ENCODE data around the gene LRMDA.

DNA sequence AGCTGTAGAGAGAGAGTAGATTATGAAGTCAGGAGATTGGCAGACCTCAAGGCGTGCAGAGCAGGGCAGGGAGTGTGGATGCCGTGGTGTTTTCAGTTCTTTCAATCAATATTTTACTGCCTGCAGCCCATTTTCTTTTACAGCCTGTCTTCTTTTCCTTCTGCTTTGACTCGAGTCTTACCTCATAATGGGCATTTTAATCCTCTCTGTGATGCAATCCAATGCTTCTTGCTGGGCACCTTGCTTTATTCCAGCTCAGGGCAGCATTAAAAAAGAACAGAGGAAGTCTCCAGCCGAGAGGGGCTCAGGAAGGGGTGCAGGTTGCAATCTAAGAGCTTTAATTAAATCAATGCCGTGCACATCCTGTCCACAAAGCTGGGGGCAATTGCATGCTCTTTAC is 839.0 kb downstream of the LRMDA start:
- TF ChIP-seq, protein P1, sequence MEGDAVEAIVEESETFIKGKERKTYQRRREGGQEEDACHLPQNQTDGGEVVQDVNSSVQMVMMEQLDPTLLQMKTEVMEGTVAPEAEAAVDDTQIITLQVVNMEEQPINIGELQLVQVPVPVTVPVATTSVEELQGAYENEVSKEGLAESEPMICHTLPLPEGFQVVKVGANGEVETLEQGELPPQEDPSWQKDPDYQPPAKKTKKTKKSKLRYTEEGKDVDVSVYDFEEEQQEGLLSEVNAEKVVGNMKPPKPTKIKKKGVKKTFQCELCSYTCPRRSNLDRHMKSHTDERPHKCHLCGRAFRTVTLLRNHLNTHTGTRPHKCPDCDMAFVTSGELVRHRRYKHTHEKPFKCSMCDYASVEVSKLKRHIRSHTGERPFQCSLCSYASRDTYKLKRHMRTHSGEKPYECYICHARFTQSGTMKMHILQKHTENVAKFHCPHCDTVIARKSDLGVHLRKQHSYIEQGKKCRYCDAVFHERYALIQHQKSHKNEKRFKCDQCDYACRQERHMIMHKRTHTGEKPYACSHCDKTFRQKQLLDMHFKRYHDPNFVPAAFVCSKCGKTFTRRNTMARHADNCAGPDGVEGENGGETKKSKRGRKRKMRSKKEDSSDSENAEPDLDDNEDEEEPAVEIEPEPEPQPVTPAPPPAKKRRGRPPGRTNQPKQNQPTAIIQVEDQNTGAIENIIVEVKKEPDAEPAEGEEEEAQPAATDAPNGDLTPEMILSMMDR (conservative IDR thresholded peaks at IDR 0.05; ENCODE audit: low read length) = no peak
- no peak for TF ChIP-seq EZH2phosphoT487 (IDR thresholded peaks at IDR 0.05; ENCODE audit: borderline replicate concordance)

Measured in Loucy (cell line).